HG03378 (cell line): Measurements from ENCODE around the gene TRPM5.

Source experiments
- ATAC-seq: cut with Tn5 transposase; IDR thresholded peaks from one replicate; pipeline ENCODE4 v1.9.1; 2021; ENCODE audit warnings: mild to moderate bottlenecking, moderate library complexity; ENCODE audit not compliant: unreplicated experiment

The TRPM5 gene

GRCh38 chr11:2437516-2437915 is 6.8 kb downstream of the TRPM5 start:
- ATAC-seq = no peak

- no peak for ATAC-seq
These were observed 7.7 kb downstream of the TRPM5 start for GRCh38 chr11:2436521-2437031.

- ATAC-seq = no peak
These were observed 8.2 kb downstream of the TRPM5 start for GRCh38 chr11:2436013-2436520.

- ATAC-seq = no peak
These were observed 8.9 kb downstream of the TRPM5 start for GRCh38 chr11:2435288-2436012.

GRCh38 chr11:2434506-2435255 is 9.6 kb downstream of the TRPM5 start:
- no peak for ATAC-seq

GRCh38 chr11:2434008-2434407 is 10.3 kb downstream of the TRPM5 start:
- ATAC-seq = no peak

GRCh38 chr11:2433106-2433925 is 11.0 kb downstream of the TRPM5 start:
- ATAC-seq = no peak

GRCh38 chr11:2432628-2433071 is 11.7 kb downstream of the TRPM5 start:
- no peak for ATAC-seq

- ATAC-seq = no peak
These were observed 12.1 kb downstream of the TRPM5 start for GRCh38 chr11:2432171-2432621.

- no peak for ATAC-seq
These were observed 12.9 kb downstream of the TRPM5 start for GRCh38 chr11:2431395-2431794.

- no peak for ATAC-seq
These were observed 16.0 kb downstream of the TRPM5 start for GRCh38 chr11:2428322-2428795.

GRCh38 chr11:2427721-2428321 is 16.5 kb downstream of the TRPM5 start:
- ATAC-seq = no peak

GRCh38 chr11:2426826-2427521 is 17.3 kb downstream of the TRPM5 start:
- ATAC-seq = no peak

- ATAC-seq = no peak
These were observed 18.1 kb downstream of the TRPM5 start for GRCh38 chr11:2426221-2426620.

GRCh38 chr11:2425506-2425905 is 18.8 kb downstream of the TRPM5 start:
- ATAC-seq = no peak

- ATAC-seq = no peak
These were observed 19.4 kb downstream of the TRPM5 start for GRCh38 chr11:2424811-2425495.

- no peak for ATAC-seq
These were observed 20.9 kb downstream of the TRPM5 start for GRCh38 chr11:2423157-2424025.

- no peak for ATAC-seq
These were observed 21.7 kb downstream of the TRPM5 start for GRCh38 chr11:2422461-2423156.
